HepG2 (cell line): ENCODE measurements around the gene TAGLN. TPM values are rescaled to one million over a fixed set of nuclear protein-coding genes. Genes with fewer than 3 reads are reported as not detected.

ENCODE experiments used
- ARID2 ChIP-seq: sonication (generic); formaldehyde crosslinking; IDR thresholded peaks from 2 replicates; pipeline ENCODE4 v1.8.1; 2022; ENCODE audit warnings: mild to moderate bottlenecking, missing genetic modification reagents, borderline replicate concordance
- MAFF ChIP-seq: IDR thresholded peaks from 2 replicates; pipeline ENCODE4 v1.6.1; 2011; ENCODE audit warnings: low read depth, low read length, improper control_type of control experiment
- ZFP1 ChIP-seq: IDR thresholded peaks from 2 replicates; pipeline ENCODE4 v1.6.1; 2016
- ZFX ChIP-seq: sonication (generic); formaldehyde crosslinking; IDR thresholded peaks from 2 replicates; pipeline ENCODE4 v1.4.0; 2020; ENCODE audit warnings: mild to moderate bottlenecking, low read depth, missing genetic modification reagents, moderate library complexity
- ZNF33B ChIP-seq: sonication (generic); formaldehyde crosslinking; IDR thresholded peaks from 2 replicates; pipeline ENCODE4 v1.5.1; 2020; ENCODE audit warnings: mild to moderate bottlenecking, missing genetic modification reagents
- ZNF484 ChIP-seq: sonication (generic); formaldehyde crosslinking; IDR thresholded peaks from 2 replicates; pipeline ENCODE4 v1.5.1; 2020; ENCODE audit warnings: mild to moderate bottlenecking, low read depth, missing genetic modification reagents, borderline replicate concordance
- ZNF782 ChIP-seq: sonication (generic); formaldehyde crosslinking; IDR thresholded peaks from 2 replicates; pipeline ENCODE4 v1.4.0; 2020; ENCODE audit warnings: missing genetic modification reagents, mild to moderate bottlenecking, borderline replicate concordance
- polyA plus RNA-seq, 8 experiments: library from polyadenylated mRNA; depleted of rRNA in 3 of 8; stranded (reverse) in 7 of 8; unstranded in 1 of 8; fragments of >200 nt; fragmentation: Illumina TruSeq in 4 of 8; extraction: Trizol in 4 of 8; gene quantifications; 2 replicates each; pipeline versions ENCODE4 v1.2.1 to v1.2.3, GENCODE V29; 2011 to 2016; ENCODE audit warnings: low read depth in 4 of 8, missing spikeins in 1 of 8, mixed read lengths in 1 of 8; ENCODE audit not compliant: insufficient read depth in 1 of 8
- total RNA-seq, 5 experiments: library from RNA; depleted of rRNA; stranded (reverse); fragments of >200 nt; fragmentation: Illumina TruSeq; extraction: Trizol; gene quantifications; 2 replicates each; pipeline ENCODE4 v1.2.3, GENCODE V29; 2016; ENCODE audit warnings: low read depth in 1 of 5
- TF ChIP-seq, protein P1 (sequence below): sonication (generic); formaldehyde crosslinking; IDR thresholded peaks from 2 replicates; pipeline ENCODE4 v1.4.0; 2020; ENCODE audit warnings: mild to moderate bottlenecking, missing genetic modification reagents
- TF ChIP-seq, protein P2 (sequence below): sonication (generic); formaldehyde crosslinking; IDR thresholded peaks from 2 replicates; pipeline ENCODE4 v1.9.0; 2021; ENCODE audit warnings: mild to moderate bottlenecking, missing genetic modification reagents
- TF ChIP-seq, protein P3 (sequence below): IDR thresholded peaks from 2 replicates; pipeline ENCODE4 v1.6.1; 2018; ENCODE audit warnings: missing genetic modification reagents, mild to moderate bottlenecking, missing compliant biosample characterization
- TF ChIP-seq, protein P4 (sequence below): sonication (generic); formaldehyde crosslinking; conservative IDR thresholded peaks from 2 replicates; pipeline ENCODE4 v1.4.0; 2020; ENCODE audit warnings: missing genetic modification reagents
- TF ChIP-seq, protein P5 (sequence below): IDR thresholded peaks from 2 replicates; pipeline ENCODE4 v1.6.1; 2012; ENCODE audit warnings: low read depth, low read length, improper control_type of control experiment

Gene TAGLN
- total and polyA plus RNA-seq, 2 of the 13 experiments (the other 11 are each of a cell fraction or from before 2014, with no cell fraction given), result 12.6 to 75.4 TPM

DNA sequence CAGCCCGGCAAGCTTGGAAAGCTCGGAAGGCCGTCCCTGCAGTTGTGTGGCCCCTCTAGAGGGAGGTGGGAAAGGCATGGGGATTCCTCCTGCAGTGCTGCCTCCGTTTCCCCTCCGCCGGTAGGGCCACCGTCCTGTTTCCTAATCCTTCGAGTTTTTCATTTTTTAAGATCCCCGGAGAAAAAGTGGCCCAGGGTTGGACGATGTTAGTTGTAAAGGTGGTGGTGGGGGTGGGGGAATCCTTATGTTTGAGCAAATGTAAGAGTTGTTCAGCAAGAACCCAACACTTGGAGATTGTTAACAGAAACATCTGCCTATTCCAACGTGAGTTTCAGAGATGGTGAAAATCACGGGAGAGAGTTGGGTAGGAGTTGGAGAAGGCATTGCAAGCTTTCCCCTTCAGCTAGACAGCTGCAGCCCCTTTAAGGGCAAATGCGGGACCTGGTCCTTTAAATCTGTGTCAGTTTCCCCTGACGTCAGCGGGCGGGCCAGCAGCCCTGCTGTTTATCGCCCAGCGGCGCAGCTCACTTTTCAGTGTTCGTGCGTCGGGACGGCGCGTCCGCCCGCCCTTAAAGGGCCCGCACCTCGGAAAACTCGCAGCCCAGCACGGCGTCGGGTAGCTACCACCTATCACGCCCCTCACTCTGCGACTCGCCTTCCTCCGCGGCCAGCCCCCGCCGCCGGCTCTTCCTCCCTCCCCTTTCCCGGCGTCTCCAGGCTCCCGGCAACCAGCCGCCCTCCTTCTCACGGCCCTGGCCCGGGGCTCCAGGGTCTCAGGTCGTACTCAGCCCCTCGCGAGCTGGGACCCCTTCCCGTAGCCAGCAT lies 20.7 kb upstream of the TAGLN start, which contains the start of gene SIDT2 (continued):
- no peak for TF ChIP-seq ZFX (CRISPR knock-in tag)
- TF ChIP-seq ZFP1 (CRISPR knock-in tag), result no peak
- no peak for TF ChIP-seq MAFF
- TF ChIP-seq ZNF782 (CRISPR knock-in tag), result no peak
- TF ChIP-seq, protein P1, sequence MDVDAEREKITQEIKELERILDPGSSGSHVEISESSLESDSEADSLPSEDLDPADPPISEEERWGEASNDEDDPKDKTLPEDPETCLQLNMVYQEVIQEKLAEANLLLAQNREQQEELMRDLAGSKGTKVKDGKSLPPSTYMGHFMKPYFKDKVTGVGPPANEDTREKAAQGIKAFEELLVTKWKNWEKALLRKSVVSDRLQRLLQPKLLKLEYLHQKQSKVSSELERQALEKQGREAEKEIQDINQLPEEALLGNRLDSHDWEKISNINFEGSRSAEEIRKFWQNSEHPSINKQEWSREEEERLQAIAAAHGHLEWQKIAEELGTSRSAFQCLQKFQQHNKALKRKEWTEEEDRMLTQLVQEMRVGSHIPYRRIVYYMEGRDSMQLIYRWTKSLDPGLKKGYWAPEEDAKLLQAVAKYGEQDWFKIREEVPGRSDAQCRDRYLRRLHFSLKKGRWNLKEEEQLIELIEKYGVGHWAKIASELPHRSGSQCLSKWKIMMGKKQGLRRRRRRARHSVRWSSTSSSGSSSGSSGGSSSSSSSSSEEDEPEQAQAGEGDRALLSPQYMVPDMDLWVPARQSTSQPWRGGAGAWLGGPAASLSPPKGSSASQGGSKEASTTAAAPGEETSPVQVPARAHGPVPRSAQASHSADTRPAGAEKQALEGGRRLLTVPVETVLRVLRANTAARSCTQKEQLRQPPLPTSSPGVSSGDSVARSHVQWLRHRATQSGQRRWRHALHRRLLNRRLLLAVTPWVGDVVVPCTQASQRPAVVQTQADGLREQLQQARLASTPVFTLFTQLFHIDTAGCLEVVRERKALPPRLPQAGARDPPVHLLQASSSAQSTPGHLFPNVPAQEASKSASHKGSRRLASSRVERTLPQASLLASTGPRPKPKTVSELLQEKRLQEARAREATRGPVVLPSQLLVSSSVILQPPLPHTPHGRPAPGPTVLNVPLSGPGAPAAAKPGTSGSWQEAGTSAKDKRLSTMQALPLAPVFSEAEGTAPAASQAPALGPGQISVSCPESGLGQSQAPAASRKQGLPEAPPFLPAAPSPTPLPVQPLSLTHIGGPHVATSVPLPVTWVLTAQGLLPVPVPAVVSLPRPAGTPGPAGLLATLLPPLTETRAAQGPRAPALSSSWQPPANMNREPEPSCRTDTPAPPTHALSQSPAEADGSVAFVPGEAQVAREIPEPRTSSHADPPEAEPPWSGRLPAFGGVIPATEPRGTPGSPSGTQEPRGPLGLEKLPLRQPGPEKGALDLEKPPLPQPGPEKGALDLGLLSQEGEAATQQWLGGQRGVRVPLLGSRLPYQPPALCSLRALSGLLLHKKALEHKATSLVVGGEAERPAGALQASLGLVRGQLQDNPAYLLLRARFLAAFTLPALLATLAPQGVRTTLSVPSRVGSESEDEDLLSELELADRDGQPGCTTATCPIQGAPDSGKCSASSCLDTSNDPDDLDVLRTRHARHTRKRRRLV (CRISPR knock-in tag), result no peak
- TF ChIP-seq, protein P2, sequence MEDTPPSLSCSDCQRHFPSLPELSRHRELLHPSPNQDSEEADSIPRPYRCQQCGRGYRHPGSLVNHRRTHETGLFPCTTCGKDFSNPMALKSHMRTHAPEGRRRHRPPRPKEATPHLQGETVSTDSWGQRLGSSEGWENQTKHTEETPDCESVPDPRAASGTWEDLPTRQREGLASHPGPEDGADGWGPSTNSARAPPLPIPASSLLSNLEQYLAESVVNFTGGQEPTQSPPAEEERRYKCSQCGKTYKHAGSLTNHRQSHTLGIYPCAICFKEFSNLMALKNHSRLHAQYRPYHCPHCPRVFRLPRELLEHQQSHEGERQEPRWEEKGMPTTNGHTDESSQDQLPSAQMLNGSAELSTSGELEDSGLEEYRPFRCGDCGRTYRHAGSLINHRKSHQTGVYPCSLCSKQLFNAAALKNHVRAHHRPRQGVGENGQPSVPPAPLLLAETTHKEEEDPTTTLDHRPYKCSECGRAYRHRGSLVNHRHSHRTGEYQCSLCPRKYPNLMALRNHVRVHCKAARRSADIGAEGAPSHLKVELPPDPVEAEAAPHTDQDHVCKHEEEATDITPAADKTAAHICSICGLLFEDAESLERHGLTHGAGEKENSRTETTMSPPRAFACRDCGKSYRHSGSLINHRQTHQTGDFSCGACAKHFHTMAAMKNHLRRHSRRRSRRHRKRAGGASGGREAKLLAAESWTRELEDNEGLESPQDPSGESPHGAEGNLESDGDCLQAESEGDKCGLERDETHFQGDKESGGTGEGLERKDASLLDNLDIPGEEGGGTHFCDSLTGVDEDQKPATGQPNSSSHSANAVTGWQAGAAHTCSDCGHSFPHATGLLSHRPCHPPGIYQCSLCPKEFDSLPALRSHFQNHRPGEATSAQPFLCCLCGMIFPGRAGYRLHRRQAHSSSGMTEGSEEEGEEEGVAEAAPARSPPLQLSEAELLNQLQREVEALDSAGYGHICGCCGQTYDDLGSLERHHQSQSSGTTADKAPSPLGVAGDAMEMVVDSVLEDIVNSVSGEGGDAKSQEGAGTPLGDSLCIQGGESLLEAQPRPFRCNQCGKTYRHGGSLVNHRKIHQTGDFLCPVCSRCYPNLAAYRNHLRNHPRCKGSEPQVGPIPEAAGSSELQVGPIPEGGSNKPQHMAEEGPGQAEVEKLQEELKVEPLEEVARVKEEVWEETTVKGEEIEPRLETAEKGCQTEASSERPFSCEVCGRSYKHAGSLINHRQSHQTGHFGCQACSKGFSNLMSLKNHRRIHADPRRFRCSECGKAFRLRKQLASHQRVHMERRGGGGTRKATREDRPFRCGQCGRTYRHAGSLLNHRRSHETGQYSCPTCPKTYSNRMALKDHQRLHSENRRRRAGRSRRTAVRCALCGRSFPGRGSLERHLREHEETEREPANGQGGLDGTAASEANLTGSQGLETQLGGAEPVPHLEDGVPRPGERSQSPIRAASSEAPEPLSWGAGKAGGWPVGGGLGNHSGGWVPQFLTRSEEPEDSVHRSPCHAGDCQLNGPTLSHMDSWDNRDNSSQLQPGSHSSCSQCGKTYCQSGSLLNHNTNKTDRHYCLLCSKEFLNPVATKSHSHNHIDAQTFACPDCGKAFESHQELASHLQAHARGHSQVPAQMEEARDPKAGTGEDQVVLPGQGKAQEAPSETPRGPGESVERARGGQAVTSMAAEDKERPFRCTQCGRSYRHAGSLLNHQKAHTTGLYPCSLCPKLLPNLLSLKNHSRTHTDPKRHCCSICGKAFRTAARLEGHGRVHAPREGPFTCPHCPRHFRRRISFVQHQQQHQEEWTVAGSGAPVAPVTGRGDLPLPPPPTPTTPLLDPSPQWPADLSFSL (CRISPR knock-in tag), result no peak
- TF ChIP-seq ARID2, result no peak
- TF ChIP-seq, protein P3, sequence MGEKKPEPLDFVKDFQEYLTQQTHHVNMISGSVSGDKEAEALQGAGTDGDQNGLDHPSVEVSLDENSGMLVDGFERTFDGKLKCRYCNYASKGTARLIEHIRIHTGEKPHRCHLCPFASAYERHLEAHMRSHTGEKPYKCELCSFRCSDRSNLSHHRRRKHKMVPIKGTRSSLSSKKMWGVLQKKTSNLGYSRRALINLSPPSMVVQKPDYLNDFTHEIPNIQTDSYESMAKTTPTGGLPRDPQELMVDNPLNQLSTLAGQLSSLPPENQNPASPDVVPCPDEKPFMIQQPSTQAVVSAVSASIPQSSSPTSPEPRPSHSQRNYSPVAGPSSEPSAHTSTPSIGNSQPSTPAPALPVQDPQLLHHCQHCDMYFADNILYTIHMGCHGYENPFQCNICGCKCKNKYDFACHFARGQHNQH (CRISPR knock-in tag), result no peak; the same call in 1 of the 2 replicates
- TF ChIP-seq, protein P4, sequence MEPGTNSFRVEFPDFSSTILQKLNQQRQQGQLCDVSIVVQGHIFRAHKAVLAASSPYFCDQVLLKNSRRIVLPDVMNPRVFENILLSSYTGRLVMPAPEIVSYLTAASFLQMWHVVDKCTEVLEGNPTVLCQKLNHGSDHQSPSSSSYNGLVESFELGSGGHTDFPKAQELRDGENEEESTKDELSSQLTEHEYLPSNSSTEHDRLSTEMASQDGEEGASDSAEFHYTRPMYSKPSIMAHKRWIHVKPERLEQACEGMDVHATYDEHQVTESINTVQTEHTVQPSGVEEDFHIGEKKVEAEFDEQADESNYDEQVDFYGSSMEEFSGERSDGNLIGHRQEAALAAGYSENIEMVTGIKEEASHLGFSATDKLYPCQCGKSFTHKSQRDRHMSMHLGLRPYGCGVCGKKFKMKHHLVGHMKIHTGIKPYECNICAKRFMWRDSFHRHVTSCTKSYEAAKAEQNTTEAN (CRISPR knock-in tag), result no peak; the same call in 1 of the 2 replicates
- no peak for TF ChIP-seq ZNF484 (CRISPR knock-in tag)
- TF ChIP-seq ZNF33B (CRISPR knock-in tag), result no peak; the same call in 1 of the 2 replicates
- TF ChIP-seq, protein P5, sequence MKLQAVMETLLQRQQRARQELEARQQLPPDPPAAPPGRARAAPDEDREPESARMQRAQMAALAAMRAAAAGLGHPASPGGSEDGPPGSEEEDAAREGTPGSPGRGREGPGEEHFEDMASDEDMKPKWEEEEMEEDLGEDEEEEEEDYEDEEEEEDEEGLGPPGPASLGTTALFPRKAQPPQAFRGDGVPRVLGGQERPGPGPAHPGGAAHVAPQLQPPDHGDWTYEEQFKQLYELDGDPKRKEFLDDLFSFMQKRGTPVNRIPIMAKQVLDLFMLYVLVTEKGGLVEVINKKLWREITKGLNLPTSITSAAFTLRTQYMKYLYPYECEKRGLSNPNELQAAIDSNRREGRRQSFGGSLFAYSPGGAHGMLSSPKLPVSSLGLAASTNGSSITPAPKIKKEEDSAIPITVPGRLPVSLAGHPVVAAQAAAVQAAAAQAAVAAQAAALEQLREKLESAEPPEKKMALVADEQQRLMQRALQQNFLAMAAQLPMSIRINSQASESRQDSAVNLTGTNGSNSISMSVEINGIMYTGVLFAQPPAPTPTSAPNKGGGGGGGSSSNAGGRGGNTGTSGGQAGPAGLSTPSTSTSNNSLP, result no peak
